ENCODE results near the gene CD300LB.

GRCh38 chr17:74485841-74486240, 45.4 kb downstream of the CD300LB start:
- TF ChIP-seq CTCF (conservative IDR thresholded peaks at IDR 0.05; ENCODE audit: low read length) (no peak), EZH2phosphoT487 (IDR thresholded peaks at IDR 0.05; ENCODE audit: borderline replicate concordance, low read depth, low read length) (no peak)

Data from OCI-LY7 (cell line).